Astrocyte of the cerebellum (primary cell): ENCODE data around the gene SKIL.

ENCODE experiments used
- DNase-seq: peaks from one replicate; pipeline ENCODE4 v3.0.0-alpha.2; 2011; ENCODE audit warnings: low read depth
- H3K4me3 ChIP-seq: 2 replicates; pipeline ENCODE4 v1.5.1; 2011; ENCODE audit warnings: mild to moderate bottlenecking, low read depth, low read length, moderate library complexity
- in situ Hi-C: cut with HindIII; loops from 2 replicates; pipeline ENCODE4 v1.10.0; 2017; ENCODE audit warnings: low sequenced_read_pairs
- TF ChIP-seq, protein P1 (sequence below): IDR thresholded peaks from 2 replicates; pipeline ENCODE4 v1.5.1; 2012; ENCODE audit warnings: low read length, low read depth, moderate library complexity, mild to moderate bottlenecking; ENCODE audit errors: missing control alignments

The SKIL gene

DNA sequence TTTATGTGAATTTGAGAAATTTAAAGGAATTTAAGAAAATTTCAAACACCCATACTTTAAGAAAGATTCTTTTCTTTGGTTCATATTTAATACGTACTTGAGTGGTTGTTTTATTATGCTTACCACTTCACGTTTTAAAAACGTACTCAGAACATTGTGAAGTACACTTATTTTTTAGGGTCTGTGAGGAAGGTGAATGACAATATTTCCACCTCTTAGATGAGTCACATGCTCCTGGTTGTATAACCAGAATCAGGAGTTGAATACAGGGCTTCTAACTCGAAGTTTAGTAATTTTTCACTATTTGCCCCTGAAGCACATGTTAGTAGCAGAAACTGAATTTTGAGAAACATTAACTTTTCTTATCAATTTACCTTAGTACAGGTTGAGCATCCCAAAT lies 7.5 kb downstream of the SKIL start:
- H3K4me3 ChIP-seq, result no peak overlapping the region
- in situ Hi-C loops, result no loop called here
- TF ChIP-seq, protein P1, sequence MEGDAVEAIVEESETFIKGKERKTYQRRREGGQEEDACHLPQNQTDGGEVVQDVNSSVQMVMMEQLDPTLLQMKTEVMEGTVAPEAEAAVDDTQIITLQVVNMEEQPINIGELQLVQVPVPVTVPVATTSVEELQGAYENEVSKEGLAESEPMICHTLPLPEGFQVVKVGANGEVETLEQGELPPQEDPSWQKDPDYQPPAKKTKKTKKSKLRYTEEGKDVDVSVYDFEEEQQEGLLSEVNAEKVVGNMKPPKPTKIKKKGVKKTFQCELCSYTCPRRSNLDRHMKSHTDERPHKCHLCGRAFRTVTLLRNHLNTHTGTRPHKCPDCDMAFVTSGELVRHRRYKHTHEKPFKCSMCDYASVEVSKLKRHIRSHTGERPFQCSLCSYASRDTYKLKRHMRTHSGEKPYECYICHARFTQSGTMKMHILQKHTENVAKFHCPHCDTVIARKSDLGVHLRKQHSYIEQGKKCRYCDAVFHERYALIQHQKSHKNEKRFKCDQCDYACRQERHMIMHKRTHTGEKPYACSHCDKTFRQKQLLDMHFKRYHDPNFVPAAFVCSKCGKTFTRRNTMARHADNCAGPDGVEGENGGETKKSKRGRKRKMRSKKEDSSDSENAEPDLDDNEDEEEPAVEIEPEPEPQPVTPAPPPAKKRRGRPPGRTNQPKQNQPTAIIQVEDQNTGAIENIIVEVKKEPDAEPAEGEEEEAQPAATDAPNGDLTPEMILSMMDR, result no peak
- DNase-seq, result no peak

DNA sequence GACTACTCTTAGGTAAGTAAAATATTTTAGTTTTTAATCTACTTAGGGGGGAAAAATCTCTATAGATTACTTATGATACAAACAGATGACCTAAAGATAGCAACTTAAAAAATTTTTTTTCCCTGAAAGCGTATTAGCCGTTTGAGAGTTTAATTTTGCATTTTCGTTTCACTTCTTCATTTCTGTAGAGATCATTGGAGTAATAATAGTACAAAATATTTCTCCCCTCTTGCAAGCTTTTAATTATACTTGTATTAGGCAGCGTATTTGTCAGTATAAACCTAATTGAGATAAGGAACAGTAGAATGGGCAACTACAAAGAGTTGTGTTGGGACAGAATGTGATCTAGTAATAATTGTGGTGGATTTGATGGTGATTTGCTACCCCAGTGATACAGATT lies 10.3 kb downstream of the SKIL start:
- DNase-seq, result no peak
- TF ChIP-seq, protein P1, result no peak
- H3K4me3 ChIP-seq, result no peak overlapping the region
- in situ Hi-C loops, result no loop called here

DNA sequence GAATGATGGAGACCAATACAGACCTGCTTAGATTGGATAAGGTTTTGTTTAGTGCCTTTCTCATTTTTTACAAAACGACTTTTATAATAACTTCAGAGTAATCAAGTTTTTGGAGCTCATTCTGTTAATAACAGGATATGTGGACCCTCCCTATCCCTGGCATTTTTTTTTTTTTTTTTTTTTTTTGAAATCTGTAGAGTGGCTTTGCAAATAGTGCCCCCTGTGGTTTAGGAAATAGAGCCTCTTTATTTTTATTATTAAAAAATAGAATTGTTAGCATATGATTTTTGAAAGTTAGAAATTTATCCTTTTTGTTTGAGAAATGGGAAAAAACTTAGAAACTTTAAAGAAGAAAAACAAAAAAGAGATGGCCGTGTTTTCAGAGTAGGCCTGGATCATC lies 11.4 kb downstream of the SKIL start:
- DNase-seq, result no peak
- H3K4me3 ChIP-seq, result no peak overlapping the region
- TF ChIP-seq, protein P1, result no peak
- in situ Hi-C loops, result no loop called here

DNA sequence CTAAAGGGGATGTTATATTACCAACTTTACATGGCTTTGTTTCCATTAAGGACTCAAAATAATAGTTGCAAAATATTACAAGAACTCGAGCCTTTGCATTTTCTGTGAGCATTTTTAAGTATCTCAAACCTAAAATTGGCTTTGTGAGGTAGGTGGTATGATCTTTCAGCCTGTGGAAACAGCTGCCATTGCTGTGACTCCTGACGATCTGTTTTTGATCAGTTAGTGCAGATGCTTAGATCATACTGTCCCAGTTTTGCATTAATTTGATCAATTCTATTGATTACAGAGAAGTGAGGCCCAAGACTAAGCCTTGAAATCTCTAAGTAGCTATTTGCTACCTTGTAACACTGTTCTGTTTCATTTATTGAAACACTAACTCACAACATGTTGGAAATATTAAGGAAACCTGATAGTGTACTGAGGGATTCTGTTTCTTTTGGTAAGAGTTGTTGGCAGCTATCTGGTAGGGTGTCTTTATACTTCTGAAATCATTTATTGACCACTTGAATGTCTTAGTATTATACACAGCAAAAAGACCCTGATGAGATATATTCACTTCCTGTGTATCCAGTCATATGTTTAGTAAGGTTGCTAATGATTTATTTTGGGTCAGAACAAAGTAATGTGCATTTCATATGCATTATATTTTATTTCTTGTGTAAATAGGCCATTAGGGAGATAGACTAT lies 14.8 kb downstream of the SKIL start:
- in situ Hi-C loops, result no loop called here
- TF ChIP-seq, protein P1, result no peak
- no peak overlapping the region for H3K4me3 ChIP-seq
- DNase-seq, result no peak

DNA sequence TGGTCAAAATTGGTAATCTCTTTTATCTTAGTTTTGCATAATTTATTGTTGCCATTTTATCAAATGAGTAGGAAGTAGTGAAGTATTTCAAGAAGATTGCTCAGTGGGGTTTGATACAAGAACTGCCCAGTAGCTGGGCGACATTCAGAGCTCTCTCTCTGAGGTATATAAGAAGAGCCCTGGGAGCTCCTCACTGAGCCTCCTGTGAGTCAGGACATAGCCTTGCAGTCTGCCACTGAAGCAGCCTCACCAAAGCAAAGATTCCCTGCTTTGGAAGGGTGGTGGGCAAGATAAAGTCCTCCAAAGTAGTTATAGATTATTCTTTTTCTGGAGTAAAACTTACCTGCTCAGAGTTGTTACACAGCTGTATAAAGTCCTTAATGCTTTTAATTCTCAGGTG lies 26.1 kb downstream of the SKIL start:
- no peak overlapping the region for H3K4me3 ChIP-seq
- DNase-seq, result no peak
- in situ Hi-C loops, result no loop called here
- TF ChIP-seq, protein P1, result no peak

DNA sequence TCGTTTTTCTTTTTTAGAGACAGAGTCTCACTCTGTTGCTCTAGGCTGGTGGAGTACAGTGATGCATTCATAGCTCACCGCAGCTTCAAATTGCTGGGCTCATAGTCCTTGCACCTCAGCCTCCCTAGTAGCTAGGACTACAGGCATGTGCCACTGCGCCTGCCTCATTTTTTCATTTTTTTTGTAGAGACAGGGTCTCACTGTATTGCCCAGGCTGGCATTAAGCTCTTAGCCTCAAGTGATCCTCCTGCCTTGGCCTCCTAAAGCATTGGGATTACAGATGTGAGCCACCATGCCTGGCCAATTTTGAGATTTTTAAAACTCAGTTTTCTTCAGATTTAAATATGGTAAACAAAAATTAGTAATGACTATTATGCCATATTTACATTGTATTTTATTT lies 29.0 kb downstream of the SKIL start:
- no peak for DNase-seq
- in situ Hi-C loops, result loop anchor here (5.0 kb wide), 1 partner anchor 49 kb away; no protein-coding TSS in a partner anchor
- H3K4me3 ChIP-seq, result no peak overlapping the region
- TF ChIP-seq, protein P1, result no peak

DNA sequence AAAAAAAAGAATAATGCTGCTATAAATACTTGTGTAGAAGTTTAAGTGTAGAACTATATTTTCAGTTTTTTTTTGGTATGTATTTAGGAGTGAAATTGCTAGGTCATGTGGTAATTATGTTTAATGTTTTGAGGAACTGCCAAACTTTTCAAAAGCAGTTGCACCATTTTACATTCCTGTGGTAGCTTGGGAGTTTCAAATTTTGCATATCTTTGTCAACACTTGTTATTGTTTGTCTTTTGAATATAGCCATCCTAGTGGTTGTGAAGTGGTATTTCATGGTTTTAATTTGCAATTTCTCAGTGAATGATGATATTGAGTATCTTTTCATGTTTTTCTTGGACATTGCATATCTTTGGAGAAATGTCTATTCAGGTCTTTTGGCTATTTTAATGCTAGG lies 30.4 kb downstream of the SKIL start:
- DNase-seq, result no peak
- TF ChIP-seq, protein P1, result no peak
- in situ Hi-C loops, result loop anchor here (5.0 kb wide), 1 partner anchor 51 kb away; no protein-coding TSS in a partner anchor
- no peak overlapping the region for H3K4me3 ChIP-seq
